H1 (cell line): ENCODE results near the gene NPSR1. TPM values are rescaled to one million over a fixed set of nuclear protein-coding genes. Genes with fewer than 3 reads are reported as not detected.

ENCODE experiments used
- CTCF ChIA-PET: fragments of 300-600 bp; sonication (Branson Sonifier 250); formaldehyde crosslinking; loops from one replicate; lab custom pipeline; 2021; ENCODE audit not compliant: partially characterized antibody; lab: Charles Lee
- POLR2A ChIA-PET: fragments of 300-600 bp; sonication (Branson Sonifier 250); formaldehyde crosslinking; loops from one replicate; lab custom pipeline; 2021; ENCODE audit warnings: inconsistent platforms; ENCODE audit not compliant: partially characterized antibody; lab: Charles Lee
- DNase-seq, 2 experiments: peaks; one replicate each; pipeline versions ENCODE4 v3.0.0 to v3.0.0-alpha.2; 2010 to 2022; ENCODE audit warnings: low spot score in 2 of 2, low read depth in 1 of 2, mixed read lengths in 1 of 2
- FAIRE-seq: peaks from 2 replicates; lab custom pipeline; 2011; peaks lifted over from hg19 to GRCh38; lab: Jason Lieb, UNC
- H2AFZ ChIP-seq: 2 replicates; pipeline ENCODE4 v1.8.1; 2012; ENCODE audit warnings: low read length, inconsistent platforms
- H2AK5ac ChIP-seq: 2 replicates; pipeline ENCODE4 v1.6.1; 2013; ENCODE audit warnings: low read depth, low read length
- H2BK120ac ChIP-seq: replicated peaks from 2 replicates; pipeline ENCODE3; 2013; ENCODE audit warnings: low read depth, low read length, inconsistent platforms
- H2BK12ac ChIP-seq: 2 replicates; pipeline ENCODE4 v1.6.1; 2013; ENCODE audit warnings: low read depth, low read length
- H2BK15ac ChIP-seq: 2 replicates; pipeline ENCODE4 v1.6.1; 2013; ENCODE audit warnings: low read length
- H2BK20ac ChIP-seq: 2 replicates; pipeline ENCODE4 v1.6.1; 2013; ENCODE audit warnings: low read length
- H2BK5ac ChIP-seq: 2 replicates; pipeline ENCODE4 v1.6.1; 2013; ENCODE audit warnings: low read depth, low read length
- H3K14ac ChIP-seq: 2 replicates; pipeline ENCODE4 v1.6.1; 2013; ENCODE audit warnings: inconsistent platforms; ENCODE audit not compliant: insufficient read length
- H3K18ac ChIP-seq: 2 replicates; pipeline ENCODE4 v1.6.1; 2013; ENCODE audit warnings: low read length; ENCODE audit errors: extremely low read depth
- H3K23ac ChIP-seq: 2 replicates; pipeline ENCODE4 v1.6.1; 2013; ENCODE audit warnings: inconsistent platforms; ENCODE audit not compliant: insufficient read length
- H3K23me2 ChIP-seq: 2 replicates; pipeline ENCODE4 v1.6.1; 2013; ENCODE audit warnings: low read depth, low read length
- H3K27ac ChIP-seq: 2 replicates; pipeline ENCODE4 v1.6.1; 2011; ENCODE audit warnings: low read depth, low read length, inconsistent platforms
- H3K27me3 ChIP-seq, 4 experiments: replicated peaks in 1 of 4; 1 replicate in 1 of 4; 2 replicates in 3 of 4; pipeline versions ENCODE4 v1.6.1 to v1.8.1; 2011 to 2013; ENCODE audit warnings: low read length in 3 of 4, mild to moderate bottlenecking in 3 of 4, inconsistent platforms in 2 of 4, mixed read lengths in 2 of 4, moderate library complexity in 1 of 4; ENCODE audit not compliant: control insufficient read depth in 3 of 4, insufficient read depth in 3 of 4; ENCODE audit errors: extremely low read depth in 1 of 4
- H3K36me3 ChIP-seq, 4 experiments: 2 replicates each; pipeline versions ENCODE4 v1.6.1 to v1.8.1; 2011 to 2013; ENCODE audit warnings: mild to moderate bottlenecking in 4 of 4, low read length in 3 of 4, moderate library complexity in 2 of 4, control low read depth in 1 of 4, inconsistent platforms in 1 of 4; ENCODE audit not compliant: insufficient read depth in 4 of 4, control insufficient read depth in 2 of 4
- H3K4ac ChIP-seq: replicated peaks from 2 replicates; pipeline ENCODE3; 2013; ENCODE audit warnings: low read length, low read depth, mixed read lengths, inconsistent platforms; ENCODE audit not compliant: insufficient read length
- H3K4me1 ChIP-seq, 4 experiments: replicated peaks in 1 of 4; 1 replicate in 1 of 4; 2 replicates in 3 of 4; pipeline versions ENCODE4 v1.6.1 to v1.8.1; 2011 to 2013; ENCODE audit warnings: low read length in 3 of 4, inconsistent platforms in 2 of 4, mixed read lengths in 1 of 4; ENCODE audit not compliant: insufficient read depth in 4 of 4, control insufficient read depth in 3 of 4
- H3K4me2 ChIP-seq, 2 experiments: 2 replicates each; pipeline versions ENCODE4 v1.6.1 to v1.8.1; 2011 to 2013; ENCODE audit warnings: low read depth in 2 of 2, low read length in 2 of 2, control low read depth in 1 of 2, inconsistent platforms in 1 of 2, mild to moderate bottlenecking in 1 of 2; ENCODE audit not compliant: insufficient read depth in 1 of 2
- H3K4me3 ChIP-seq, 4 experiments: fragments of 200-600, 300-600 bp in 1 of 4; sonication (generic), shearing (Covaris generic), sonication (Bioruptor Twin) in 1 of 4; 2 replicates each; pipeline versions ENCODE4 v1.5.1 to v1.8.1; 2011 to 2016; ENCODE audit warnings: low read length in 4 of 4, low read depth in 3 of 4, control low read depth in 2 of 4, inconsistent platforms in 2 of 4, mild to moderate bottlenecking in 2 of 4, mixed read lengths in 1 of 4, moderate library complexity in 1 of 4; ENCODE audit not compliant: insufficient read depth in 2 of 4; ENCODE audit errors: extremely low read depth in 1 of 4
- H3K56ac ChIP-seq: replicated peaks from 2 replicates; pipeline ENCODE3; 2013; ENCODE audit warnings: low read depth, mild to moderate bottlenecking, mixed read lengths, low read length, inconsistent platforms; ENCODE audit not compliant: insufficient read length
- H3K79me1 ChIP-seq: 2 replicates; pipeline ENCODE4 v1.6.1; 2013; ENCODE audit warnings: low read depth, low read length, control low read depth
- H3K79me2 ChIP-seq, 2 experiments: 2 replicates each; pipeline versions ENCODE4 v1.6.1 to v1.8.1; 2012 to 2013; ENCODE audit warnings: low read length in 2 of 2, mild to moderate bottlenecking in 2 of 2, inconsistent platforms in 1 of 2; ENCODE audit not compliant: insufficient read depth in 2 of 2, control insufficient read depth in 1 of 2
- H3K9ac ChIP-seq, 4 experiments: replicated peaks in 1 of 4; 1 replicate in 1 of 4; 2 replicates in 3 of 4; pipeline versions ENCODE4 v1.6.1 to v1.8.1; 2011 to 2013; ENCODE audit warnings: low read depth in 3 of 4, low read length in 3 of 4, control low read depth in 2 of 4, mild to moderate bottlenecking in 2 of 4, moderate library complexity in 2 of 4, inconsistent platforms in 1 of 4; ENCODE audit errors: extremely low read depth in 1 of 4
- H3K9me3 ChIP-seq, 2 experiments: 2 replicates each; pipeline versions ENCODE4 v1.6.1 to v1.8.1; 2012 to 2013; ENCODE audit warnings: mild to moderate bottlenecking in 2 of 2, moderate library complexity in 2 of 2, control low read depth in 1 of 2, inconsistent platforms in 1 of 2, low read depth in 1 of 2, low read length in 1 of 2, mixed read lengths in 1 of 2; ENCODE audit not compliant: insufficient read depth in 2 of 2
- H4K20me1 ChIP-seq, 2 experiments: replicated peaks in 1 of 2; 2 replicates each; pipeline versions ENCODE3 to v1.8.1; 2011 to 2013; ENCODE audit warnings: inconsistent platforms in 2 of 2, low read length in 2 of 2, mild to moderate bottlenecking in 1 of 2; ENCODE audit not compliant: insufficient read depth in 2 of 2, control insufficient read depth in 1 of 2
- H4K5ac ChIP-seq: 2 replicates; pipeline ENCODE4 v1.6.1; 2013; ENCODE audit warnings: low read length, low read depth, mixed read lengths, inconsistent platforms; ENCODE audit not compliant: insufficient read length
- H4K8ac ChIP-seq: 2 replicates; pipeline ENCODE4 v1.8.0; 2013; ENCODE audit warnings: mild to moderate bottlenecking, moderate library complexity, low read length, inconsistent platforms; ENCODE audit not compliant: insufficient read depth; ENCODE audit errors: extremely low read depth
- H4K91ac ChIP-seq: replicated peaks from 2 replicates; pipeline ENCODE3; 2013; ENCODE audit warnings: low read length, mixed read lengths, inconsistent platforms; ENCODE audit not compliant: insufficient read length
- CEBPB ChIP-seq: IDR thresholded peaks from 2 replicates; pipeline ENCODE4 v1.6.1; 2012; ENCODE audit warnings: low read depth, low read length
- CTBP2 ChIP-seq: IDR thresholded peaks from 2 replicates; pipeline ENCODE4 v1.7.0; 2011; ENCODE audit warnings: borderline replicate concordance, mild to moderate bottlenecking, moderate library complexity, mixed read lengths, low read length; ENCODE audit not compliant: insufficient read depth, insufficient read length
- GABPA ChIP-seq: IDR thresholded peaks from 2 replicates; pipeline ENCODE4 v1.6.1; 2011; ENCODE audit warnings: mild to moderate bottlenecking, low read length, moderate library complexity, borderline replicate concordance; ENCODE audit not compliant: insufficient read depth
- HDAC2 ChIP-seq, 2 experiments: fragments of 300-600 bp in 1 of 2; sonication (generic) in 1 of 2; IDR thresholded peaks; 2 replicates each; pipeline ENCODE4 v1.6.1; 2011 to 2012; ENCODE audit warnings: low read depth in 2 of 2, low read length in 2 of 2, mild to moderate bottlenecking in 2 of 2, moderate library complexity in 2 of 2, borderline replicate concordance in 1 of 2, inconsistent platforms in 1 of 2
- MAFK ChIP-seq: IDR thresholded peaks from 2 replicates; pipeline ENCODE4 v1.6.1; 2012; ENCODE audit warnings: low read depth, mild to moderate bottlenecking, improper control_type of control experiment, low read length
- POLR2A ChIP-seq, 2 experiments: IDR thresholded peaks; 1 replicate in 1 of 2; 2 replicates in 1 of 2; pipeline ENCODE4 v1.6.1; 2011; ENCODE audit warnings: low read depth in 2 of 2, low read length in 2 of 2, mild to moderate bottlenecking in 2 of 2; ENCODE audit errors: control extremely low read depth in 1 of 2
- TBP ChIP-seq: IDR thresholded peaks from 2 replicates; pipeline ENCODE4 v1.6.1; 2011; ENCODE audit warnings: low read depth, low read length, improper control_type of control experiment
- TCF12 ChIP-seq: IDR thresholded peaks from 2 replicates; pipeline ENCODE4 v1.6.1; 2011; ENCODE audit warnings: low read depth, mild to moderate bottlenecking, low read length
- WGBS, 2 experiments: shearing (Covaris generic) in 1 of 2; methylation state at CpG; one replicate each; pipeline versions ENCODE4 v1.1.6 to v1.1.7; 2013 to 2015; ENCODE audit warnings: low lambda C conversion rate in 2 of 2, mixed read lengths in 2 of 2, inconsistent platforms in 1 of 2, low coverage in 1 of 2, missing lambda C conversion rate in 1 of 2; ENCODE audit not compliant: insufficient replicate concordance in 2 of 2, insufficient coverage in 1 of 2, insufficient read length in 1 of 2; ENCODE audit errors: extremely low coverage in 1 of 2, missing lambda C conversion rate in 1 of 2; 5-methylcytosine and 5-hydroxymethylcytosine counted together
- polyA plus RNA-seq, 7 experiments: library from polyadenylated mRNA; depleted of rRNA in 3 of 7; stranded (reverse) in 5 of 7; unstranded in 2 of 7; fragments of >200 nt in 5 of 7; fragments of 200-250 nt in 2 of 7; gene quantifications; 1 replicate in 5 of 7; 2 replicates in 1 of 7; 4 replicates in 1 of 7; pipeline versions ENCODE4 v1.2.1 to v1.2.3, GENCODE V29; 2011 to 2013; ENCODE audit warnings: missing spikeins in 2 of 7, mixed read lengths in 2 of 7
- total RNA-seq: library from RNA; stranded (reverse); fragmentation: NEBNext Ultra II Directional; extraction: Animal tissue kit (Norgen Biotek cat#: 25700); gene quantifications from 2 replicates; pipeline ENCODE4 v1.2.1, GENCODE V29; 2021
- TF ChIP-seq, protein P1 (sequence below): IDR thresholded peaks from 2 replicates; pipeline ENCODE4 v1.6.1; 2012; ENCODE audit warnings: low read length, inconsistent platforms
- TF ChIP-seq, protein P2 (sequence below): IDR thresholded peaks from 2 replicates; pipeline ENCODE4 v1.6.1; 2012; ENCODE audit warnings: inconsistent platforms

Gene NPSR1
- total and polyA plus RNA-seq, 2 of the 8 experiments (the other 6 are each of a cell fraction or from before 2014, with no cell fraction given), result not detected

DNA sequence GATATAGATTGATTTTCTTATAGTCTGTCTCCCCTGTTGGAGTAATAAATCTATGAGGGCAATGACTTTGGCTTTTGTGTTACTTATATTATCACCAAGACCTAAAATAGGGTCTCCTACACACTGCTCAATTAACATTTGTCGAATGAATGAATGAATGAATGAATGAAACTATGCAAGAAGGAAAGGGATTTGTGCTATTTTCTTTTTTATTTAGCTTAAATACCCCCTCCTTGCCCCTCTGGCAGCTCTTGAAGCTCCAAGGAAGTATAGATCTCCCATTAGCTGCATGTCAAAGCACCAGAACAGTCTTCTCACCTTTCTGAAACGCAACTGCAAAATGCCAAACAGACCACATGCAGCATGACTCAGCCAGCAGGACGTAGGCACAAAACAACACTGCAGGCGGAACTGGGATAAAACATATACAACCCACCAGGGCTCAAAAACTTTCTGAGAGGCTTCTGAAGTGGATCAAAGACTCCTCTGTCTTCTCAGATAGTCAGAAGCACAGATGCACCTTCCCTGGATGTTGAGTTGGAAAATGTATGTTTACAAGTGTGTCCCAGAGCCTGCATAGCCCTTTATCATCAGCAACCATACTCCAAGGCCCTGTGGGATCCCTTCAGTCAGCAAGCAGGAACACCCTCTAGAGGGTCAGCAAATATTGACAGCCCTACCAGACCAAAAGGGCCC is 187.8 kb downstream of the NPSR1 start:
- FAIRE-seq, result no peak
- H2AFZ ChIP-seq, result peak overlapping the region; percentile 89
- TF ChIP-seq HDAC2 (IDR thresholded peaks at IDR 0.05; ENCODE audit: borderline replicate concordance in 1 of 2, low read depth in 2 of 2, low read length in 2 of 2), result no peak
- TF ChIP-seq TBP, result no peak
- TF ChIP-seq, protein P1, sequence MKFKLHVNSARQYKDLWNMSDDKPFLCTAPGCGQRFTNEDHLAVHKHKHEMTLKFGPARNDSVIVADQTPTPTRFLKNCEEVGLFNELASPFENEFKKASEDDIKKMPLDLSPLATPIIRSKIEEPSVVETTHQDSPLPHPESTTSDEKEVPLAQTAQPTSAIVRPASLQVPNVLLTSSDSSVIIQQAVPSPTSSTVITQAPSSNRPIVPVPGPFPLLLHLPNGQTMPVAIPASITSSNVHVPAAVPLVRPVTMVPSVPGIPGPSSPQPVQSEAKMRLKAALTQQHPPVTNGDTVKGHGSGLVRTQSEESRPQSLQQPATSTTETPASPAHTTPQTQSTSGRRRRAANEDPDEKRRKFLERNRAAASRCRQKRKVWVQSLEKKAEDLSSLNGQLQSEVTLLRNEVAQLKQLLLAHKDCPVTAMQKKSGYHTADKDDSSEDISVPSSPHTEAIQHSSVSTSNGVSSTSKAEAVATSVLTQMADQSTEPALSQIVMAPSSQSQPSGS, result no peak
- no peak for TF ChIP-seq CTBP2
- TF ChIP-seq GABPA, result no peak
- TF ChIP-seq CEBPB, result no peak
- 0 out of 2 replicates have a peak, but pooled peaks have one; percentile 2 for TF ChIP-seq MAFK
- no peak for TF ChIP-seq TCF12
- TF ChIP-seq, protein P2, sequence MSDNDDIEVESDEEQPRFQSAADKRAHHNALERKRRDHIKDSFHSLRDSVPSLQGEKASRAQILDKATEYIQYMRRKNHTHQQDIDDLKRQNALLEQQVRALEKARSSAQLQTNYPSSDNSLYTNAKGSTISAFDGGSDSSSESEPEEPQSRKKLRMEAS, result peak; percentile 53; the same call in 1 of the 2 replicates
- TF ChIP-seq POLR2A (IDR thresholded peaks at IDR 0.05; ENCODE audit: control extremely low read depth in 1 of 2, low read depth in 2 of 2, low read length in 2 of 2), result no peak

More for the DNA sequence above, 187.8 kb downstream of the NPSR1 start:
- Histone ChIP-seq H4K8ac (no peak overlapping the region), H3K9me3 (0 out of 4 replicates have a peak, but pooled peaks cover 0 to 3% of the 10 kb centered on the region in 2 experiments), H3K79me1 (no peaks in the 10 kb centered on the region), H3K14ac (no peak overlapping the region), H3K9ac (no peak overlapping the region), H3K23me2 (no peaks in the 10 kb centered on the region), H3K27ac (no peak overlapping the region), H3K27me3 (no peaks in the 10 kb centered on the region; a peak in 1 of 7 replicates), H2BK12ac (no peak overlapping the region; the same call in 1 of the 2 replicates), H3K79me2 (no peaks in the 10 kb centered on the region), H2BK15ac (no peak overlapping the region), H2AK5ac (no peak overlapping the region), H3K4me3 (no peak overlapping the region), H3K36me3 (no peaks in the 10 kb centered on the region), H4K5ac (no peak overlapping the region), H3K18ac (no peak overlapping the region), H3K23ac (no peak overlapping the region), H3K56ac (no peak overlapping the region), H3K4me1 (0 out of 7 replicates have a peak, but pooled peaks cover 0 to 3% (median 0%) of the 10 kb centered on the region in 4 experiments), H2BK5ac (no peak overlapping the region), H2BK120ac (no peak overlapping the region), H2BK20ac (no peak overlapping the region), H4K20me1 (no peaks in the 10 kb centered on the region), H3K4me2 (no peak overlapping the region), H4K91ac (no peak overlapping the region), H3K4ac (no peak overlapping the region)
- CTCF ChIA-PET, result interaction anchor here (0.6 to 1.6 kb wide), 4 partner anchors 15 to 55 kb away, joined by 3 to 6 read pairs (median 4); no protein-coding TSS in a partner anchor
- 77% methylated on average over 4 of the region's 4 CpGs; no CpG with 5 or more reads in 1 of the 2 experiments for whole genome bisulfite sequencing, 2 experiments
- DNase-seq, result no peak
- POLR2A ChIA-PET, result no interaction called here
